SW480 (cell line): ENCODE measurements around the gene RBBP6.

ENCODE experiments used
- DNase-seq: peaks from one replicate; pipeline ENCODE4 v3.0.0-alpha.2; 2016; ENCODE audit warnings: low spot score

RBBP6 gene

DNA sequence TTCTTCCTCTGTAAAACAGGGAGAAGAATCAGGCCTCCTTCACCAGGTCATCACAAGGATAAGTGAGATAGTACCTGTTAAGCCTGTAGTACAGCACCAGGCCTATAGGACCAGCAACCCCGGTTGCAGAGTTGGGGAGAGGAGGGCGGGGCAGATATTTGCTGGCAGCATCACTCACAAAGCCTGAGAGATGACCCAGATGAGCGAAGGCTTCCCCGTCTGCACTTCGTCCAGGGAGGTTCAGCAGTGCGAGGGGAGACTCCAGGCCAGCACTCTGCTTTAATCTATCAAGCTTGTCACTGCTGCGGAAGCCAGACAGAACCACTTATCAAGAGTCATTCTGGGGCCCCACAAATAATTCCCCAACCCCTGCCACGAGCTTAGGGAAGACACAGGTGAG is 15.8 kb upstream of the RBBP6 start:
- DNase-seq, result no peak

DNA sequence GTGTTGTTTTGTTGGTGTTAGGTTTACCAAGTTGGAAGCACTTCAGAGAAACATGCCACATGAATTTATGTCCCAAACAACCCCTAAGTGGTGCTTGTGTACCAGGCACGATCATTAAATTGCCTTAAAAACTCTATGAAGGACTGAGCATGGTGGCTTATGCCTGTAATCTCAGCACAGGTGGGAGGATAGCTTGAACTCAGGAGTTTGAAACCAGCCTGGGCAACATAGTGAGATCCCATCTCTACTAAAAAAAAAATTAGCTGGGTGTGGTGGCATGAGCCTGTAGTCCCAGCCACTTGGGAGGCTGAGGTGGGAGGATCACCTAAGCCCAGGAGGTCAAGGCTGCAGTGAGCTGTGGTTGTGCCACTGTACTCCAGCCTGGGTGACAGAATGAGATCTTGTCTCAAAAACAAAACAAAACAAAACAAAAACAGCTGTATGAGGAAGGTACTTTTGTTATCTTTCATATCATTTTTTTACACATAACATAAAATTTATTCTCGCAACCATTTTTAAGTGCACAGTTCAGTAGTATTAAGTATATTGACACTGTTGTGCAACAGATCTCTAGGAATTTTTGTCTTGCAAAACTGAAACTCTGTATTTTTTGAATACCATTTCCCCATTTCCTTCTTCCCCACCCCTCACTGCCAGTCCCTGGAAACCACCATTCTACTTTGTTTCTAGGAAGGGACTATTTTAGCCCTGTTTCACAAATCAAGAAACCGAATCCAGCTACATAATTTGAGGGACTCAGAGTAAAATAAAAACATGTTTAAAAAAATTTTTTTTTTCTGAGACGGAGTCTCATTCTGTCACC is 14.3 kb upstream of the RBBP6 start:
- no peak for DNase-seq

DNA sequence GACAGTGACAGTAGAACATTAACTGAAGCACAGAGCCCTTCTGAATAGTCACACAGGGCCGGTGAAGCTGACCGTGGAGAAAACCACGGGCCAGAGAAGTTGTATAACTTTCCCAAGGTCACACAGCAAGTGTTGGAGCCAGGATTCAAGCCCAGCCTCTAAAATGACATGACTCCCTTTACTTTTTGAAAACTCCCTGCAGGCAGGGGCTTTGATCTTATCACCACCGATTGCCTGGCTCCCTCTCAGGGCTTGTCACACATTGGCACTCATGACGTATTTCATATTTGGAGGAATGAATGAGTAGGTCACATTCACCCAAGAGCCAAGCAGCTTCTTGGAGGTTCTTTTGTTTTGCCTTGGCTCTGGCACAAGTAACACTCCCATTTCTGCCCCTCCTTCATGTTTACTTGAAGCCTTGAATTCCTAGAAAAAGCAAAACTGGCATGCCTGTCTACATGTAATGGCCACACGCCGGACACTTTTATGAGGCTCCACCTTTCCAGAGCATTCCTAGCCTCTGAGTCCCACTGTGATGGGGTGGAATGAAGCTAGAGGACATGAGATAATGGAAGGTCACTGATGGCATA is 13.3 kb upstream of the RBBP6 start:
- peak; percentile 14 for DNase-seq

DNA sequence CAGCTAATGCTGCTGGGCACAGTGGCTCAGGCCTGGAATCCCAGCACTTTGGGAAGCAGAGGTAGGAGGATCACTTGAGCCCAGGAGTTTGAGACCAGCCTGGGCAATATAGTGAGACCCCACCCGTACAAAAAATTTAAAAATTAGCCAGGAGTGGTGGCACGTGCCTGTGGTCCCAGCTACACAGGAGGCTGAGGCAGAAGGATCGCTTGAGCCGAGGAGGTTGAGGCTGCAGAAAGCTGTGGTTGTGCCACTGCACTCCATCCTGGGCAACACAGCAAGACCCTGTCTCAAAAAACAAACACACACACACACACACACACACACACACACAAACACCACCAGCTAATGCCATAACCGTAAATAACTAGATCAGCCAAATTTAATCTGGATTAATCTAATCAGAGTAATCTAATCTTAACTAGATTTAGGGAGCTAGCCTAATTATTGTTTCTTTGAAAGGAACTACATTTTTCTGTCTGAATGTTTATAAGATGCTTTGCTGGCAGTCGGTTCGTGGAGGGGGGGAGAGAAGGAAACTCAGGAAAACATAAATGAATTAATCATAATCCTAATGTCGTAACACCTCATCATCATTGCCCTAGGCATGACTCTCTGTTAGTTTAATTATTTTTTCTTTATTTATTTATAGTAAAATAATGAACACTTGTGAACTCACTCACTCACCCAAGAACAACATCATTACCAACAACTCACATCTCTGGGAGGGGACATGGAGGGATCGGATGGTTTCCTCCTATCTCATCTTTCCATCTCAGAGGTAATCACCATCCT is 12.5 kb upstream of the RBBP6 start:
- no peak for DNase-seq

DNA sequence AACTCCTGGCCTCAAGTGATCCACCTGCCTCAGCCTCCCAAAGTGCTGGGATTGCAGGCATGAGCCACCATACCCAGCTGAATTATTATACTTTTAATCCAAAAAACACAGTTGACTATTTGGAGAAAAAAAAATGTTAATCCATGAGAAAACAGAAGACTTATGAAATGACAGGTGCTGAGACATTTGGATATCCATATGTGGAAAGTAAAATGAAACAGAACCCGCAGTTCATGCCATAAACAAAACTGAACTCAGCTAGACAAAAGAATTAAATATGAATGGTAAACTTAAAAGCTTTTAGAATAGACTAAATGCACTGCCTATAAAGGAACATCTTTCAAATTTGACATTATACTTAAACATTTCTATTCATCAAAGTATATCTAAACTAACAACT is 8.2 kb upstream of the RBBP6 start:
- DNase-seq, result no peak

DNA sequence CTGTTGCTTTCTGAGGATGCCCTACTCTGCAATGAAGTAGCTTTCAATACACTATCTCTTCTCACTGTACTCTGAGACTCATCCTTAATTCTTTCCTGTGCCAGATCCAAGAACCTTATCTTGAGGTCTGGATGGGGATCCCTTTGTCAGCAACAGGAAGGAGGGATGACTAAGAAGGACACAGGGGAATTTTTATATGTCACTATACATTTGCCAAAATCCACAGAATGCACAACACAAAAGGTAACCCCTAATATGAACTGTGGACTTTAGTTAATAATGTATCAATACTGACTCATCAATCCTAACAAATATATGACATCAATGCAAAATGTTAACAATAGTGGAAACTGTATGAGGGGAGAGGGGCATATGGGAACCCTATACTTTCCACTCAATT is 4.7 kb upstream of the RBBP6 start:
- no peak for DNase-seq

DNA sequence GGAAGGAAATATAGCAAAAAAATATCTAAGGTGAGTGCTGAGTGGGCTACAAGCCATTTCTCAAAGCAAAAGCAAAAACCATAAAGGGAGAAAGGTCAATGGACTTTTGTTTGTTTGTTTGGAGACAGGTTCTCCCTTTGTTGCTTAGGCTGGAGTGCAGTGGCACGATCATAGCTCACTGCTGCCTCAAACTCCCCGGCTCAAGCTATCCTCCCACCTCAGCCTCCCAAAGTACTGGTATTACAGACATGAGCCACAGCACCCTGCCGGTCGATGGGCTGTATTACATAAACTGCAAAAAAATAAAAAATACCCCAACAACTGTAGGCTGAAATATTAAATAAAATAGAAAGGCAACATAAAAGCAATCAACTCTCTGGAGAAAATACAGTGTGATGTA is 3.5 kb upstream of the RBBP6 start:
- no peak for DNase-seq

DNA sequence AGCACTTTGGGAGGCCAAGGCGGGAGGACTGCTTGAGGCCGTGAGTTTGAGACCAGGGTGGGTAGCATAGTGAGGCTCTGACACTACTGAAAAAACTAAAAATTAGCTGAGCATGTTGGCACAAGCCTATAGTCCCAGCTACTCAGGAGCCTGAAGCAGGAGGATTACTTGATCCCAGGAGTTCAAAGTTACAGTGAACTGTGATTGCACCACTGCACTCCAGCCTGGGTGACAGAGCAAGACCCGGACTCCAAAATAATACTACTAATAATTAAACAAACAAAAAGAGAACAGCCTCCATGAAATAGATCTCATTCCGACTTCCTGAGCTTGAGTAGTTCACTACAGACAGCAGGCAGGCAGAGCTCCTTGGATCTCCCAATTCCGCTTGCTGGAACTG is 2.7 kb upstream of the RBBP6 start:
- DNase-seq, result no peak

DNA sequence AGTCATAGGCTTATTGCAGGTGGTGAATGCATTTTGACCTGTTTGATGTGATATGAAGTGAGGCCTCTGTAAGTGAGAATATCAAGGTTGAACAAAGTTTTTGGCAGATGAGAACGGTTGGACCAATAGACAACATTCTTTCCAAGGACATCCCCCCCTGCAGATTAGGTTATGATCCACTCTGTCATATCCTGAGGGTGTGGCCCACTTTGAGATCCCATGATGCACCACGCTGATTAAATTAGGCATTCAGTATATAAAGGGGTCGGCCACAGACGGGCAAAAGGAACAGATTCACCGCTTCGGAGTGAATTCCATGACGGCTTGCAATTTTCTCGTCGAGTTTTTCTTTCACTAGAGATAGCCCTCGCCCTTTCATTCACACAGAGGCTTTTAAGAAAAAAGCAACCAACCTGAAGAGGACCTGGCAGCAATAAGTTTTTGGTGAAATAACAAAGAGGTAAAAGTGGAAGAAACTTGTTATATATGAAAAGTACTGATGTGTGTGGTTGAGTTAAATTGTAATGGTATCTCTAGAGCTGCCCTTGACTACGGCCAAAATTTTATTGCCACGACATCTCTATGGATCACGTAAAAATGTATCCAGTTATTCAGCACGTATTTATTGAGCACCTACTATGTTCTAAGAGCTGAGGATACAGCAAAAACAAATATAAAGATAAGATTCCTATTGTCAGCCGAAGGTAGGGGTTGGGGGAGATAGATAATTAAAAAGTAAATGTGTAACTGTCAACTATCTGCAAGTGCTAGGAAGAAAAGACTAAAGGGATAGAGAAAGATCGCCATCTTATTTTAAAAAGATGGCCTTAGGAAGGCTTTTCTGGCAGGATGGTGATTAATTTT is 1.7 kb upstream of the RBBP6 start:
- DNase-seq, result no peak

DNA sequence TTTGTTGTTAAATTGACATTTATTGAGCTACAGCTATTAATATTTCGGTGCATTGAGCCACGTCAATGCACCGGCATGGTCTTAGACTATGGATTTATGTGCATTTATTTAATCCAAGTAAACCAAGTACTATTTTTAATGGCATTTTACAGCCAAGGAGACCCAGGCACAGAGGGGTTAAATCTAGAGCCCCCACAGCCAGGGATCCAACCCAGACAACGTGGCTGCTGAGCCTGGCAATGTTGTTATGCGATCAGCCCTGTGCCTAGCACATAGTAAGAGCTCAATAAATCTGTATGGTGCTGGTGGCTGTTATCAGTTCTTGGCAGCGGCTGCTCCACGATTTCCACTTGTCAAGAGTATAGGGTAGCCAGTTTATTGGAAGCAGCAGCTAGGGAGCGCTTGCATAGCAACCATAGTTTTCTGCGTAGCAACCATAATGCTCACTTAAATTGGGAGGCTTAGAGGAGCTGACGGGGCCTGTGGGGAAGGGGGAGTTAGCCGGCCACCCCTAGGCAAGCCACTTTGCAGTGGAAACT is 541 bp upstream of the RBBP6 start:
- DNase-seq, result peak; percentile 75

DNA sequence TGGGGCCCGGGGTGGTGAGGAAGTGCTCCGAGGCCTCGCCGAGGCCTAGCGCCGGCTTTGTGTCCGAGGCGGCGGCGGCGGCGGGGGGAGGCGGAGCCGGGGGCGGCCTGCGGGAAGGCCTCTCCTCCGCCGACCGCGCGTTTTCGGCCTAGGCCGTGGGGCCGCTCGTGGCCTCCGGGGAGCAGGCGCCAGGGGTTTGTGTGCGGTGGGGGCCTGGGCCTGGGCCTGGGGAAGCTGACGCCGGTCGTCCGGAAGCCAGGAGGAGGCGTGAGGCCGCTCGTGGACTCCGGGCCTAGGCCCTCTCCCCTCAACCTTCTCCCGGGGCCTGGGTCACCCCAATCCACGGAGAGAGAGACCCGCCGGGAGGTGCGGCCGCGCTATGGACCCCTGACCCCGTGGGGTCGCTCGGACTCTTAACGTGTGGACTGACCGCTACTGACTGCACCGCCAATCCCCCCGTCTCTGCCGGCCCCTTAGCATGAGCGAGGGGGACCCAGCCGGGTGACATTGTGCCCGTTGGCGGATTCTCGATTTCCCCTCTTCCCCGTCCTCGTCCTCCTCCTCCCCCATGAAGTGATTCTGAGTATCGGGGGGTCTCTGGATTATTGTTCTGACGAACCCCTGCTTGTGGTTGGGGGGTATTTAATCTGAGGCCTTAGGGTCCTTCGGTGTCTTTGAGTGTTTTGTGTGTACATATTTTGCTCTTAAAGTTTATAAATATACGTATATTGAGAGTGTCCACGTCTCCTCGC is 660 bp downstream of the RBBP6 start:
- DNase-seq, result peak; percentile 21

DNA sequence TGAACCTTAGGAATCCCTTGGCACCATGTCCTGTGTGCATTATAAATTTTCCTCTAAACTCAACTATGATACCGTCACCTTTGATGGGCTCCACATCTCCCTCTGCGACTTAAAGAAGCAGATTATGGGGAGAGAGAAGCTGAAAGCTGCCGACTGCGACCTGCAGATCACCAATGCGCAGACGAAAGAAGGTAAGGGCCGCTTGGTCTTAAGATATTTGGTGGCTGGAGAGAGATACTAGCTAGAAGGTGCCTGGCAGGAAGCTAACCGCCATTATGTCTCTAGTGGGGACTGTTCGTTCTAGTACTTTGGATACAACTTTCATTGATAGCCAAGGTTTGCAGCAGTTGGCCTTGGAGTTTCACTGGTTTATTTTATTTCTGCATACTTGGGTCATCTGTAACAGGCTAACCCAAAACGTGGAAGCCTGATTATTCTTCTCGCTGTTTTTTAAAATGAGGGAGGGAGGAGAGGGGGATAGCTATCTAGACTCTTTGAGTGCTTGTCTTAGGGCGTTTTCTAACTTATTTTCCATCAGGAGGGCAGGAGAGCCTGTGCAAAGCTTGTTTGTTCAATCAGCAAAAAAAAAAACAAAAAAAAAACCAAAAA is 1.3 kb downstream of the RBBP6 start:
- DNase-seq, result peak; percentile 28

DNA sequence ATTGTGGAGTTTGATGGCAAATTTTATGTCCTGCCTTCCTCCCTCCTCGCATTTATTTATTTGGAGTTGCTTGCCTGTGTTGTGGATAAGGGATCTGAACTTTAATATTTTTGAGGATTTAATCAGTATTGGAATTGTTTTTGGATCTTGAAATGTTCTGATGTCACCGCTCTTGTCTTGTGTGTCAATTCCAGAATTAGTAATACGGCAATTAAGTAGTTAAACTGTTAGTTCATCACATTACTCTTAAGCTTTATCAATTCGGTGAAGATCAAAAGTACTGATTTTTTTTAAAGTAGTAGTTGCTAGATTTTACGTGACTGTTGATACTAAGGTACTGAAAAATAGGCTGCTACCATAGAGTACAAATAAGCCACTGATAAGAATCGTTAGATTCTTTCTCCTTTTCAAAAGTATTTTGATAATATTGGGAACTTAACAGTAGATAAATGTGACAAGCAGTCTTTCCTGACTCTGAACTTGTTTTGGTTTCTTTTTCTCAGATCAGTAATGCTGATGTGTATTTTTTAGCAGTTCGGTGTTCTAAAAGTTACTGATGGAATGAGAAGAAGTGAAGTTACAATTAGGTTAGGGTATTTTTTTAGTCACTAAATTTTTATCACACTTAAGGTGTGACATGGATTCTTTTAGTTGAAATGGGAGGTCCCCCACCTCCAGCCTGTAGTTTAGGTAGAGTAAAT is 2.0 kb downstream of the RBBP6 start:
- no peak for DNase-seq

DNA sequence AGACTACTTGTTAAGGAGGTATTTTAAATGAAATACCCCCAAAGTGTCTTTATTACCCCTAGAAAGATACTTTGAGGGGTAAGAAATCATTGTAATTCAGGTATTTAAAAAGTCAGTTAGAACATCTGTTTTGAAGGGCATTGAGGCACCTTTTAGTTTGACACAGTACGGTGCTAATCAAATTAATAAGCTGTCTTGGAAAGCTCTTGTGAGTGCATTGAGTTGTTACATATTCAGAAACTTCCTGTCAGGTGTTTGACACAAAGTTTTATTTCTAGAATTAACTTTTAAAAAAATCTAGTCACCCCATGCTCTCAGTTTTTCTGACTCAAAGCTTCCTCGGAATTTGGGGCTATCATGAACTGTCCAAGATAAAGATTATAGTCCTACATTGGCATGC is 4.6 kb downstream of the RBBP6 start:
- no peak for DNase-seq

DNA sequence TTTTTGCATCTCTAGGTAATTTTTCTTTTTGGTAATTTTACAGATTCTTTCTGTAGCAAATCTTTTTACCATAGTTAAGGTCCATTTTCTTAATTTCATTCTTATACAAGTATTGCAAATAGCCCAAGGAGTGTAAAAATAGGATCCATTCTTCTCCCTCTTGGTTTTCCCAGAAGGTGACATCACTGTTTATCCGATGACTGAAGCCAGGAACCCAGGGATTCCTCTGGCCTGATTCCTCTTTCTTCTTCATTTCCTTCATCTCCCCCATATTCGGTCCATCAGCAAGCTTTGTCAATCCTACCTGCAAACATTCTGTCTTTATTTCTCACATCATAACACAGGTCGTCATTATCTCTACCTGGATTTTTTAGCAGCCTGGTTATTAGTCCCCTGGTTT is 5.3 kb downstream of the RBBP6 start:
- DNase-seq, result no peak

DNA sequence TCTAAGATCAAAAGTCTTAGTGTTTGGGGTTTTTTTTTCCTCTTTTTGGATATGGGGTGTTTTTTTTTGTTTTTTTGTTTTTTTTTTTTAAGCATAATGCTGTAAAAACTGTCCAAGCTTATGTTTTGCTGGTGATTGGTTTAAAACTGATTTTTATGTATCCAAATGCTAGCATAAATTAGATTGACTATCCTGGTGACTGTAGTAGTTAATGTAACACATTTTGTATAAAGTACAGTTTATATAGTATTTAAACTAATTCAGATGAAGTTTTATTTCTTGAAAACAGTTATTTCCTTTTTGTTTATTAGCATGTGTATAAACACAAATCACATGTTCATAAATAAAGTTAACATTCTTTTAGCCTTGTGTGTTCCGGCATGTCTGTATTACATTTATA is 10.9 kb downstream of the RBBP6 start:
- DNase-seq, result no peak

DNA sequence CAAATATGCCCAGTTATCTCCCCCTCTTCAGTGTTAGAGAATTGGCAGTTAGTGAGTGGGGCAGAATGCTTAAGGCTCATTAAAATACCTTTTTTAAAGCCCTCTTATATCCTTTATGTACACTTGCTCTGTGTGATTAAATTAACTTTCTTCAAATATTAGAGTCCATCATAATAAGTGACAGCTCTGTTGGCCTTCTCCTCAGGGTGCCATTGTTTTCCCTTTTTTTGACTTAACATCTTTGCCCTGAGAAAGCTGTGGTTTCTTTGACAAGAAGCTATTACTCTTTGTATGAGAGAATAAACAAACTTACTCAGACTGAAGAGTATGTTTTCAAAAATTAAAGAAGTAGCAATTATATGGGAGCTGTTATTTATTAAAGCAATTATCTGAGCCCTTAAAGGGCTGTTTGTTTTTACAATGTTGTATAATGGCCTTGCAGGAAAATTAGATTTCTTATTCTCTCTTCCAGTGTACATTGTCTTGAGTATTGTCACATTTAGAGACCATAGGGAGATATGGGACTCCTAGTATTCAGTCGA is 13.4 kb downstream of the RBBP6 start:
- no peak for DNase-seq

DNA sequence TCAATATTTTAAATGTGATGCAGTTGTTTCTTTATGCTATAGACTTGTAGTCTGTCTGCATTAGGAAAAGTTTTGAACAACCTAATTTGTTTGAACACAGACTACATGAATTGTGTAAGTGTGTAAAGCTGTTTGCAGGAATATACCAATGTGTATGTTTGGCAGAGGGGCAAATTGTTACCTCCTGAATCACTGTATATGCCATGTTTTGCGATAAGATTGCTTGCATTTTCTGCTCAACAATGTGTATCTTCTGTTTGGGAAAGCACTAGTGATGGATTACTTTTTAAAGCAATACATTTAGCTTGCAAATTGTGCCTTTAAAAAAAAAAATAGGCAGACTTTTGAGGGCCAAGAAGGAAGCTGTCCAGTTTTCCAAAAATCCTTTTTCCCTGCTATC is 14.6 kb downstream of the RBBP6 start:
- DNase-seq, result no peak

DNA sequence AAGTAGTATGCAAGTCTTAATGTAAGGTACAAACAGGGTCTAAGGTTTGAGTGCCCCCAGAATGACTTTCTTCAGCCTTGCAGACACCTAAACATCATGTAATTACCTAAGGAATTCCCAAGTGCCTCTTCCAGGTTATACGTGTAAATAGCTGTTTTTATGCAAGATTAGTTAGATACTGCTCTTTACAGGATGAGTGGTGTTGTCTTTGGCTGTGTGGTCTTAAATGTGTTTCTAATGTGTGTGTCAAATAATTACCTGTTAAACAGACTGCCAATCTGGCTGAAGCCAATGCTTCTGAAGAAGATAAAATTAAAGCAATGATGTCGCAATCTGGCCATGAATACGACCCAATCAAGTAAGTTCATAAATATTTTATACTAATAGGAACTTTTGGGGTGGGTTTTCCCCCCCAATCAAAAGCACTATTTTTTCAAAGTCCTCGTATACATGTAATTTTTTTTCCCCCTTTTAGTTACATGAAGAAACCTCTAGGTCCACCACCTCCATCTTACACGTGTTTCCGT is 16.0 kb downstream of the RBBP6 start:
- no peak for DNase-seq

DNA sequence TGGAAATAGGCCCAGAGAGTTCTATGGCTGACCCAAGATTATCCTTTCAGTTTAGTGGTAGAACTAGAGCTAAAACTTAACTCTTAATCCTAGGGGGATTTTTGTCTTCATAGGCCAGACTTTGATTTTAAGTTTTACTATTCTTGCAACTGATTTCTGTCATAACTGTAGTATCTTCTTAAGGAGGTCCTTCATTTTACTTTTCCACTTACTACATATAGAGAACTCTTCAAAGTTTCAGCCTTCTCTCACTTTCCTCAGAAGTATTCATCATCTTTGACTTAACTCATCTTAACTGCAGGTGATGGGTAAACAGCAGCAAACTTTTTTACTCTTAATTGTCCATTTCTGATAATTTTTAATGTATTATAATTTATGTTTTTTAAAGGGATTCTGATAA is 23.4 kb downstream of the RBBP6 start:
- no peak for DNase-seq
